ENCODE results near the gene FBLN1. TPM values are rescaled to one million over a fixed set of nuclear protein-coding genes. Genes with fewer than 3 reads are reported as not detected.

FBLN1 gene
- total and polyA plus RNA-seq, 2 donors (not counting 1 experiment from before 2014, with no cell fraction given) = not detected

DNA sequence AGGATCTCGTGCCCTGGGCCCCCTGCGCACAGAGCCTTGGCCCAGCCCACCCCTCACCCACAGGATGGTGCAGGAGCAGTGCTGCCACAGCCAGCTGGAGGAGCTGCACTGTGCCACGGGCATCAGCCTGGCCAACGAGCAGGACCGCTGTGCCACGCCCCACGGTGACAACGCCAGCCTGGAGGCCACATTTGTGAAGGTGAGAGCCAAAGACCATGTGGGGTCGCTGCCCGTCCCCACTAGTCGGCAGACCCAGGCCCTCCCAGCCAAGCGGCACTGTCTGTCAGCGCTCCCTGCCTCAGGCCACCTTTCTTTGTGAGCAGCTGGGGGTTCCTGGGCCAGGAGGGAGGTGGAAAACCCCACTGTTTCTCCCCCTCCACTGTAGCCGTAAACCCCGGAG is 22.8 kb downstream of the FBLN1 start:
- no peak for TF ChIP-seq EZH2 (IDR thresholded peaks at IDR 0.05; ENCODE audit: borderline replicate concordance, insufficient read depth, low read depth, low read length, poor library complexity, severe bottlenecking)
- TF ChIP-seq, protein P1, sequence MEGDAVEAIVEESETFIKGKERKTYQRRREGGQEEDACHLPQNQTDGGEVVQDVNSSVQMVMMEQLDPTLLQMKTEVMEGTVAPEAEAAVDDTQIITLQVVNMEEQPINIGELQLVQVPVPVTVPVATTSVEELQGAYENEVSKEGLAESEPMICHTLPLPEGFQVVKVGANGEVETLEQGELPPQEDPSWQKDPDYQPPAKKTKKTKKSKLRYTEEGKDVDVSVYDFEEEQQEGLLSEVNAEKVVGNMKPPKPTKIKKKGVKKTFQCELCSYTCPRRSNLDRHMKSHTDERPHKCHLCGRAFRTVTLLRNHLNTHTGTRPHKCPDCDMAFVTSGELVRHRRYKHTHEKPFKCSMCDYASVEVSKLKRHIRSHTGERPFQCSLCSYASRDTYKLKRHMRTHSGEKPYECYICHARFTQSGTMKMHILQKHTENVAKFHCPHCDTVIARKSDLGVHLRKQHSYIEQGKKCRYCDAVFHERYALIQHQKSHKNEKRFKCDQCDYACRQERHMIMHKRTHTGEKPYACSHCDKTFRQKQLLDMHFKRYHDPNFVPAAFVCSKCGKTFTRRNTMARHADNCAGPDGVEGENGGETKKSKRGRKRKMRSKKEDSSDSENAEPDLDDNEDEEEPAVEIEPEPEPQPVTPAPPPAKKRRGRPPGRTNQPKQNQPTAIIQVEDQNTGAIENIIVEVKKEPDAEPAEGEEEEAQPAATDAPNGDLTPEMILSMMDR (IDR thresholded peaks at IDR 0.05) = no peak
- Histone ChIP-seq H3K79me2 (ENCODE audit: control insufficient read depth, insufficient read depth, low read length) (no peaks in the 10 kb centered on the region), H3K9ac (ENCODE audit: low read length) (no peak overlapping the region), H2AFZ (ENCODE audit: insufficient read depth, low read depth, low read length, poor library complexity, severe bottlenecking) (no peak overlapping the region), H3K4me2 (replicated peaks; ENCODE audit: low read depth, low read length, poor library complexity, severe bottlenecking) (no peak overlapping the region), H3K4me3 (ENCODE audit: control extremely low read depth in 1 of 5, extremely low read depth in 1 of 5, insufficient read depth in 1 of 5, low read depth in 2 of 5, low read length in 4 of 5) (no peak overlapping the region), H3K36me3 (replicated peaks in 1 of 2; ENCODE audit: control extremely low read depth in 1 of 2, control insufficient read depth in 1 of 2, extremely low read depth in 1 of 2, insufficient read depth in 2 of 2, low read length in 1 of 2) (no peaks in the 10 kb centered on the region), H4K20me1 (ENCODE audit: control insufficient read depth, insufficient read depth, low read length, poor library complexity, severe bottlenecking) (no peaks in the 10 kb centered on the region), H3K27me3 (replicated peaks in 1 of 4; ENCODE audit: control extremely low read depth in 1 of 4, control insufficient read depth in 3 of 4, insufficient read depth in 4 of 4, low read length in 3 of 4) (peaks cover 0 to 3% (median 0%) of the 10 kb centered on the region in 4 experiments), H3K9me3 (ENCODE audit: control extremely low read depth in 1 of 3, control insufficient read depth in 2 of 3, insufficient read depth in 1 of 3, low read length in 2 of 3) (no peaks in the 10 kb centered on the region), H3K27ac (ENCODE audit: low read length in 2 of 2) (no peak overlapping the region), H3K4me1 (ENCODE audit: control insufficient read depth in 2 of 2, insufficient read depth in 2 of 2, low read length in 2 of 2) (no peaks in the 10 kb centered on the region)
- H3K27ac Mint-ChIP-seq = no peak overlapping the region
- ChIA-PET CTCF (no interaction called here), POLR2A (no interaction called here)
- WGBS (ENCODE audit: insufficient coverage) = 82% methylated on average over 13 of the region's 15 CpGs
- no peak overlapping the region for H3K4me3 Mint-ChIP-seq
- no peaks in the 10 kb centered on the region for H3K4me1 Mint-ChIP-seq
- ATAC-seq (ENCODE audit: low read depth) (no peak), DNase-seq (no peak)
- peaks cover 3% of the 10 kb centered on the region for H3K27me3 Mint-ChIP-seq
- intact Hi-C loops (cut with micrococcal nuclease) = no loop called here
- no peaks in the 10 kb centered on the region for H3K9me3 Mint-ChIP-seq (ENCODE audit: insufficient read depth)

DNA sequence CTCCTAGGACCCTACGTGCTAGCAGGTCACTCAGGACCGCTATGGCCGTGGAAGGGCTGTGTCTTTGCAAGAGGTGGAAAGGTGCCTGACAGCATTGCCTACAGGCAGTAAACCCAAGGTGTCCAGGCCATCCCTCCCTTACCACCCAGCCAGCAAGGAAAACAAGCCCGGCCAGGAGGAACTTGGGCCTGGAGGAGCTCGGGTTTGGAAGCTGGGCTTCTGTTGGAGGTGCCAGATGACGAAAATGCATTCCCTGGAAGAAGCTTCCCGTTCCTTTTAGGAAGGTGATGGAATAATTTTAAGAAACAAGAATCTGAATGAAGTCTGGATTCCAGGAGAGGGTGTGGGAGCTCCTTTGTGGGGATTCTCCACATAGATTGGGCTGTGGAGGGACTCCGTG is 23.6 kb downstream of the FBLN1 start:
- DNase-seq = no peak

More for the DNA sequence above, 23.6 kb downstream of the FBLN1 start:
- Mint-ChIP-seq H3K4me1 (no peaks in the 10 kb centered on the region), H3K9me3 (ENCODE audit: insufficient read depth) (no peaks in the 10 kb centered on the region), H3K27me3 (peaks cover 3% of the 10 kb centered on the region), H3K27ac (no peak overlapping the region), H3K4me3 (no peak overlapping the region)
- no peak overlapping the region for H3K9ac ChIP-seq (ENCODE audit: low read length)
- H3K4me3 ChIP-seq (ENCODE audit: control extremely low read depth in 1 of 5, extremely low read depth in 1 of 5, insufficient read depth in 1 of 5, low read depth in 2 of 5, low read length in 4 of 5) = no peak overlapping the region
- no peak overlapping the region for H3K27ac ChIP-seq (ENCODE audit: low read length in 2 of 2)
- no peak for TF ChIP-seq EZH2 (IDR thresholded peaks at IDR 0.05; ENCODE audit: borderline replicate concordance, insufficient read depth, low read depth, low read length, poor library complexity, severe bottlenecking)
- TF ChIP-seq, protein P1 (IDR thresholded peaks at IDR 0.05) = no peak
- 87% methylated on average over 6 of the region's 8 CpGs for WGBS (ENCODE audit: insufficient coverage)
- intact Hi-C loops (cut with micrococcal nuclease) = no loop called here
- no peaks in the 10 kb centered on the region for H4K20me1 ChIP-seq (ENCODE audit: control insufficient read depth, insufficient read depth, low read length, poor library complexity, severe bottlenecking)
- POLR2A ChIA-PET = no interaction called here
- no peaks in the 10 kb centered on the region for H3K36me3 ChIP-seq (replicated peaks in 1 of 2; ENCODE audit: control extremely low read depth in 1 of 2, control insufficient read depth in 1 of 2, extremely low read depth in 1 of 2, insufficient read depth in 2 of 2, low read length in 1 of 2)
- H3K9me3 ChIP-seq (ENCODE audit: control extremely low read depth in 1 of 3, control insufficient read depth in 2 of 3, insufficient read depth in 1 of 3, low read length in 2 of 3) = no peaks in the 10 kb centered on the region
- H3K4me1 ChIP-seq (ENCODE audit: control insufficient read depth in 2 of 2, insufficient read depth in 2 of 2, low read length in 2 of 2) = no peaks in the 10 kb centered on the region
- no peak for ATAC-seq (ENCODE audit: low read depth)
- no peak overlapping the region for H2AFZ ChIP-seq (ENCODE audit: insufficient read depth, low read depth, low read length, poor library complexity, severe bottlenecking)
- H3K79me2 ChIP-seq (ENCODE audit: control insufficient read depth, insufficient read depth, low read length) = no peaks in the 10 kb centered on the region
- CTCF ChIA-PET = no interaction called here
- H3K27me3 ChIP-seq (replicated peaks in 1 of 4; ENCODE audit: control extremely low read depth in 1 of 4, control insufficient read depth in 3 of 4, insufficient read depth in 4 of 4, low read length in 3 of 4) = peaks cover 0 to 3% (median 0%) of the 10 kb centered on the region in 4 experiments
- no peak overlapping the region for H3K4me2 ChIP-seq (replicated peaks; ENCODE audit: low read depth, low read length, poor library complexity, severe bottlenecking)

All from B cell (primary cell).